ENCODE data around the gene DIP2C.
"Not testable (repeated sequence)": the region's sequence is repeated elsewhere in the genome, so short reads cannot be mapped to it uniquely, and the experiment has no call there.

DIP2C gene

DNA sequence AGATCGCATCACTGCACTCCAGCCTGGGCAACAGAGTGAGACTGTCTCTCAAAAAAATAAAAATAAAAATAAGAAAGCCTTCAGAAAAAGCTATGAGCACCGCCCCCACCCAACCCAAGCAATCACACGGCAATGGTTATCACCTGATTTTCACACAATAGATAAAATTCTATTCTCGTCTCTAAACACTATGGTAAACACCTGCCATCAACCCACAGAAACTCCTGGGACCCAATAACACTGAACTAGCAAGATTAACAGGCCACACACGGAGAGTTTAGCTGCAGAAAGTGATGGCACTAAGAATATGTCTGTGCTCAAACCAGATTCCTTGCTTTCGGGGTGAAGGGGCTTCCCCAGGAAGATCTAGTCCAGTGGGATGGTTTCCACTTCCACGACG lies 173.8 kb downstream of the DIP2C start:
- no peak overlapping the region for H3K4me2 ChIP-seq (ENCODE audit: low read depth, low read length, poor library complexity, severe bottlenecking)
- no peak overlapping the region for H3K9ac ChIP-seq (ENCODE audit: low read depth, low read length, poor library complexity, severe bottlenecking)
- H3F3A ChIP-seq (ENCODE audit: low read depth), result no peaks in the 10 kb centered on the region
- H4K20me1 ChIP-seq (ENCODE audit: insufficient read depth, low read length, poor library complexity, severe bottlenecking), result no peaks in the 10 kb centered on the region
- H3K9me3 ChIP-seq (ENCODE audit: insufficient read depth, low read depth, low read length), result no peaks in the 10 kb centered on the region
- H3K36me3 ChIP-seq (ENCODE audit: insufficient read depth, low read length), result no peaks in the 10 kb centered on the region
- H3K4me3 ChIP-seq (ENCODE audit: low read length, poor library complexity, severe bottlenecking), result no peak overlapping the region
- no peaks in the 10 kb centered on the region for H3K27me3 ChIP-seq (ENCODE audit: insufficient read depth, low read length, poor library complexity, severe bottlenecking)
- peaks cover 2% of the 10 kb centered on the region for H3K4me1 ChIP-seq (ENCODE audit: insufficient read depth, low read length, poor library complexity, severe bottlenecking)
- no peaks in the 10 kb centered on the region for H3K9me2 ChIP-seq (replicated peaks; ENCODE audit: low read depth, low read length)
- H2AFZ ChIP-seq (ENCODE audit: low read length), result no peak overlapping the region
- TF ChIP-seq, protein P1, sequence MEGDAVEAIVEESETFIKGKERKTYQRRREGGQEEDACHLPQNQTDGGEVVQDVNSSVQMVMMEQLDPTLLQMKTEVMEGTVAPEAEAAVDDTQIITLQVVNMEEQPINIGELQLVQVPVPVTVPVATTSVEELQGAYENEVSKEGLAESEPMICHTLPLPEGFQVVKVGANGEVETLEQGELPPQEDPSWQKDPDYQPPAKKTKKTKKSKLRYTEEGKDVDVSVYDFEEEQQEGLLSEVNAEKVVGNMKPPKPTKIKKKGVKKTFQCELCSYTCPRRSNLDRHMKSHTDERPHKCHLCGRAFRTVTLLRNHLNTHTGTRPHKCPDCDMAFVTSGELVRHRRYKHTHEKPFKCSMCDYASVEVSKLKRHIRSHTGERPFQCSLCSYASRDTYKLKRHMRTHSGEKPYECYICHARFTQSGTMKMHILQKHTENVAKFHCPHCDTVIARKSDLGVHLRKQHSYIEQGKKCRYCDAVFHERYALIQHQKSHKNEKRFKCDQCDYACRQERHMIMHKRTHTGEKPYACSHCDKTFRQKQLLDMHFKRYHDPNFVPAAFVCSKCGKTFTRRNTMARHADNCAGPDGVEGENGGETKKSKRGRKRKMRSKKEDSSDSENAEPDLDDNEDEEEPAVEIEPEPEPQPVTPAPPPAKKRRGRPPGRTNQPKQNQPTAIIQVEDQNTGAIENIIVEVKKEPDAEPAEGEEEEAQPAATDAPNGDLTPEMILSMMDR (conservative IDR thresholded peaks at IDR 0.05; ENCODE audit: low read length), result no peak
- TF ChIP-seq EZH2phosphoT487 (IDR thresholded peaks at IDR 0.05; ENCODE audit: borderline replicate concordance), result no peak
- H3K79me2 ChIP-seq (ENCODE audit: insufficient read depth, low read length), result no peaks in the 10 kb centered on the region

DNA sequence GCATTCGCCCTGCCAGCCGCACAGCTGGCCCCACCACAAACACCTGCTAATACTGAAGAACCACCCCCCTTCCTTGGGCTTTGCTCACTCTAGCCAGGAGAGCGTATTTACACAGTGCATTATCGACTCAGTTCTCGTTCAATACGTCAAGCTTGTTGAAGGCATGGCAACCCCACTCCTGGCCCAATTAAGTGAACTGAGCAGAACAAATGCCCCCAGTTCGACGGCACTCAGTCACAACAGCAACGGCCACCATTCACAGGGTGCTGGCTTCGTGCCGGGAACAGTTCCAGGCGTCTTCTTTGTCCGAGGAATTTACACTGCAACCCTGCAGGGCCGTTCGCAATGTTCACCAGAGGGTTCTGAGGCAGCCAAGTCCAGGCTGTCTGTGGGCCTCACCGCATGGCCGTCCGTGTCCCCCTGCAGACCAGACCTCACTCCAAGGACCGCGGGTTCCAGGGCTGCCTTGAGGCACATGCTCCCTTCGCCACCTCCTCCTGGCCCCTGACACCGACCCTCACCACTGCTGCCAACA lies 175.3 kb downstream of the DIP2C start:
- Histone ChIP-seq H3K4me1 (ENCODE audit: insufficient read depth, low read length, poor library complexity, severe bottlenecking) (peaks cover 3% of the 10 kb centered on the region), H3F3A (ENCODE audit: low read depth) (no peaks in the 10 kb centered on the region)

DNA sequence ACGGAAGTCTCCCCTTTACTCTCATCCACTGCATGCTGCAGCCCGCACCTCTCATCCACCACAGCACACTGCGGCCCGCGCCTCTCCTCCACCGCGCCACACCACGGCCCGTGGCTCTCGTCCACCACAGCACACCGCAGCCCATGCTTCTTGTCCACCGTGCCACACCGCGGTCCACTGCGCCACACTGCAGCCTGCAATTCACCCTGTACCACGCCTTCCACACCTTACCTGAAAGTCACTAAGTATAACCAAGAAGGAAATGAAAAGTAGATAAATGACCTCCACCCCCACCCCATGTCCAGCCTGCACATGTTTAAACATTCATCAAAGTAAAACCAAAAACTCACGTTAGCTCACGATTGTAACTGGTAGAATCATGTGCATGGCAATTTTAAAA lies 176.1 kb downstream of the DIP2C start:
- peaks cover 3% of the 10 kb centered on the region for H3K4me1 ChIP-seq (ENCODE audit: insufficient read depth, low read length, poor library complexity, severe bottlenecking)

More for the DNA sequence above, 175.3 kb downstream of the DIP2C start:
- Histone ChIP-seq H4K20me1 (ENCODE audit: insufficient read depth, low read length, poor library complexity, severe bottlenecking) (no peaks in the 10 kb centered on the region), H2AFZ (ENCODE audit: low read length) (no peak overlapping the region), H3K36me3 (ENCODE audit: insufficient read depth, low read length) (no peaks in the 10 kb centered on the region), H3K9me3 (ENCODE audit: insufficient read depth, low read depth, low read length) (no peaks in the 10 kb centered on the region), H3K9ac (ENCODE audit: low read depth, low read length, poor library complexity, severe bottlenecking) (no peak overlapping the region), H3K27me3 (ENCODE audit: insufficient read depth, low read length, poor library complexity, severe bottlenecking) (no peaks in the 10 kb centered on the region), H3K4me3 (ENCODE audit: low read length, poor library complexity, severe bottlenecking) (no peak overlapping the region), H3K79me2 (ENCODE audit: insufficient read depth, low read length) (no peaks in the 10 kb centered on the region), H3K4me2 (ENCODE audit: low read depth, low read length, poor library complexity, severe bottlenecking) (no peak overlapping the region), H3K9me2 (replicated peaks; ENCODE audit: low read depth, low read length) (no peaks in the 10 kb centered on the region)
- TF ChIP-seq, protein P1 (conservative IDR thresholded peaks at IDR 0.05; ENCODE audit: low read length), result no peak
- TF ChIP-seq EZH2phosphoT487 (IDR thresholded peaks at IDR 0.05; ENCODE audit: borderline replicate concordance), result no peak

DNA sequence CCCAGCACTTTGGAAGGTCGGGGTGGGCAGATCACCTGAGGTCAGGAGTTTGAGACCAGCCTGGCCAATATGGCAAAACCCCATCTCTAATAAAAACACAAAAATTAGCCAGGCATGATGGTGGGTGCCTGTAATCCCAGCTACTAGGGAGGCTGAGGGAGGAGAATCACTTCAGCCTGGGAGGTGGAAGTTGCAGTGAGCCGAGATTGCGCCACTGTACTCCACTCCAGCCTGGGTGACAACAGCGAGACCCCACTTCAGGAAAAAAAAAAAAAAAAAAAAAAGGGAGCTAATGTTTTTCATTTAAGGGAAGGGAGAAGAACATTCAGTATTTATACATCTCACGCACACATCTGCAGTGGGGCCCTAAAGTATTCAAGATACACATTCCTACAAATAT lies 176.8 kb downstream of the DIP2C start:
- H3K9me2 ChIP-seq (replicated peaks; ENCODE audit: low read depth, low read length); H3K36me3 ChIP-seq (ENCODE audit: insufficient read depth, low read length); H3K79me2 ChIP-seq (ENCODE audit: insufficient read depth, low read length); H3K27me3 ChIP-seq (ENCODE audit: insufficient read depth, low read length, poor library complexity, severe bottlenecking); H4K20me1 ChIP-seq (ENCODE audit: insufficient read depth, low read length, poor library complexity, severe bottlenecking); H3K9ac ChIP-seq (ENCODE audit: low read depth, low read length, poor library complexity, severe bottlenecking); H3K4me3 ChIP-seq (ENCODE audit: low read length, poor library complexity, severe bottlenecking); H3K9me3 ChIP-seq (ENCODE audit: insufficient read depth, low read depth, low read length); H2AFZ ChIP-seq (ENCODE audit: low read length); H3K4me2 ChIP-seq (ENCODE audit: low read depth, low read length, poor library complexity, severe bottlenecking); H3K4me1 ChIP-seq (ENCODE audit: insufficient read depth, low read length, poor library complexity, severe bottlenecking); H3F3A ChIP-seq (ENCODE audit: low read depth): not testable (repeated sequence)

More for the DNA sequence above, 176.1 kb downstream of the DIP2C start:
- no peaks in the 10 kb centered on the region for H4K20me1 ChIP-seq (ENCODE audit: insufficient read depth, low read length, poor library complexity, severe bottlenecking)
- H3K9ac ChIP-seq (ENCODE audit: low read depth, low read length, poor library complexity, severe bottlenecking), result no peak overlapping the region
- no peak for TF ChIP-seq EZH2phosphoT487 (IDR thresholded peaks at IDR 0.05; ENCODE audit: borderline replicate concordance)
- TF ChIP-seq, protein P1 (conservative IDR thresholded peaks at IDR 0.05; ENCODE audit: low read length), result no peak
- no peaks in the 10 kb centered on the region for H3K36me3 ChIP-seq (ENCODE audit: insufficient read depth, low read length)
- no peaks in the 10 kb centered on the region for H3F3A ChIP-seq (ENCODE audit: low read depth)
- H3K4me2 ChIP-seq (ENCODE audit: low read depth, low read length, poor library complexity, severe bottlenecking), result no peak overlapping the region
- no peak overlapping the region for H3K4me3 ChIP-seq (ENCODE audit: low read length, poor library complexity, severe bottlenecking)
- H3K27me3 ChIP-seq (ENCODE audit: insufficient read depth, low read length, poor library complexity, severe bottlenecking), result no peaks in the 10 kb centered on the region
- no peaks in the 10 kb centered on the region for H3K9me2 ChIP-seq (replicated peaks; ENCODE audit: low read depth, low read length)
- no peaks in the 10 kb centered on the region for H3K79me2 ChIP-seq (ENCODE audit: insufficient read depth, low read length)
- H3K9me3 ChIP-seq (ENCODE audit: insufficient read depth, low read depth, low read length), result no peaks in the 10 kb centered on the region
- no peak overlapping the region for H2AFZ ChIP-seq (ENCODE audit: low read length)

All from Loucy (cell line).